ENCODE results near the gene AKR7A3. TPM values are rescaled to one million over a fixed set of nuclear protein-coding genes. Genes with fewer than 3 reads are reported as not detected.

The AKR7A3 gene
- total RNA-seq, 2 experiments from 2014 or later: 0.37 to 0.52 TPM

- Mint-ChIP-seq H3K9me3 (no peaks in the 10 kb centered on the region), H3K27ac (no peak overlapping the region), H3K36me3 (no peaks in the 10 kb centered on the region), H3K4me1 (no peaks in the 10 kb centered on the region), H3K4me3 (no peak overlapping the region), H3K27me3 (no peaks in the 10 kb centered on the region)
- DNase-seq: no peak
Observed at GRCh38 chr1:19325958-19326747, 37.6 kb upstream of the AKR7A3 start.

GRCh38 chr1:19325368-19325957, 36.9 kb upstream of the AKR7A3 start:
- no peaks in the 10 kb centered on the region for H3K9me3 Mint-ChIP-seq
- no peak for DNase-seq
- H3K4me1 Mint-ChIP-seq: no peaks in the 10 kb centered on the region
- H3K27me3 Mint-ChIP-seq: no peaks in the 10 kb centered on the region
- no peaks in the 10 kb centered on the region for H3K36me3 Mint-ChIP-seq
- no peak overlapping the region for H3K4me3 Mint-ChIP-seq
- H3K27ac Mint-ChIP-seq: no peak overlapping the region

GRCh38 chr1:19324665-19324990, 36.1 kb upstream of the AKR7A3 start:
- Mint-ChIP-seq H3K27ac (no peak overlapping the region), H3K27me3 (no peaks in the 10 kb centered on the region), H3K4me1 (no peaks in the 10 kb centered on the region), H3K9me3 (no peaks in the 10 kb centered on the region), H3K4me3 (no peak overlapping the region), H3K36me3 (no peaks in the 10 kb centered on the region)
- DNase-seq: no peak

- Mint-ChIP-seq H3K36me3 (no peaks in the 10 kb centered on the region), H3K9me3 (no peaks in the 10 kb centered on the region), H3K4me1 (no peaks in the 10 kb centered on the region), H3K27ac (no peak overlapping the region), H3K4me3 (no peak overlapping the region), H3K27me3 (no peaks in the 10 kb centered on the region)
- DNase-seq: no peak
Observed at GRCh38 chr1:19323987-19324664, 35.6 kb upstream of the AKR7A3 start.

GRCh38 chr1:19322481-19322880, 33.9 kb upstream of the AKR7A3 start:
- H3K9me3 Mint-ChIP-seq: no peaks in the 10 kb centered on the region
- H3K4me3 Mint-ChIP-seq: no peak overlapping the region
- no peaks in the 10 kb centered on the region for H3K4me1 Mint-ChIP-seq
- H3K27me3 Mint-ChIP-seq: no peaks in the 10 kb centered on the region
- no peak overlapping the region for H3K27ac Mint-ChIP-seq
- DNase-seq: no peak
- H3K36me3 Mint-ChIP-seq: no peaks in the 10 kb centered on the region

GRCh38 chr1:19321071-19321470, 32.5 kb upstream of the AKR7A3 start:
- Mint-ChIP-seq H3K36me3 (no peaks in the 10 kb centered on the region), H3K27ac (no peak overlapping the region), H3K9me3 (no peaks in the 10 kb centered on the region), H3K27me3 (no peaks in the 10 kb centered on the region), H3K4me1 (no peaks in the 10 kb centered on the region), H3K4me3 (no peak overlapping the region)
- DNase-seq: no peak

- no peak for DNase-seq
- Mint-ChIP-seq H3K4me1 (peaks cover 11% of the 10 kb centered on the region), H3K36me3 (no peaks in the 10 kb centered on the region), H3K9me3 (no peaks in the 10 kb centered on the region), H3K27me3 (no peaks in the 10 kb centered on the region), H3K4me3 (no peak overlapping the region), H3K27ac (no peak overlapping the region)
Observed at GRCh38 chr1:19319196-19319595, 30.6 kb upstream of the AKR7A3 start.

- no peak for DNase-seq
- Mint-ChIP-seq H3K27me3 (no peaks in the 10 kb centered on the region), H3K4me3 (no peak overlapping the region), H3K4me1 (peaks cover 25% of the 10 kb centered on the region), H3K36me3 (no peaks in the 10 kb centered on the region), H3K27ac (no peak overlapping the region), H3K9me3 (no peaks in the 10 kb centered on the region)
Observed at GRCh38 chr1:19317126-19317910, 28.7 kb upstream of the AKR7A3 start.

- no peak overlapping the region for H3K27ac Mint-ChIP-seq
- no peaks in the 10 kb centered on the region for H3K9me3 Mint-ChIP-seq
- peaks cover 30% of the 10 kb centered on the region for H3K4me1 Mint-ChIP-seq
- no peaks in the 10 kb centered on the region for H3K27me3 Mint-ChIP-seq
- H3K36me3 Mint-ChIP-seq: no peaks in the 10 kb centered on the region
- no peak for DNase-seq
- no peak overlapping the region for H3K4me3 Mint-ChIP-seq
Observed at GRCh38 chr1:19315378-19316198, 27.0 kb upstream of the AKR7A3 start.

GRCh38 chr1:19313961-19314882, 25.7 kb upstream of the AKR7A3 start:
- H3K4me1 Mint-ChIP-seq: peaks cover 34% of the 10 kb centered on the region
- no peak for DNase-seq

GRCh38 chr1:19313636-19313959, 25.0 kb upstream of the AKR7A3 start:
- H3K9me3 Mint-ChIP-seq: no peaks in the 10 kb centered on the region
- H3K27me3 Mint-ChIP-seq: no peaks in the 10 kb centered on the region
- peak overlapping the region; percentile 80 for H3K4me3 Mint-ChIP-seq
- H3K27ac Mint-ChIP-seq: peak overlapping the region; percentile 52
- no peaks in the 10 kb centered on the region for H3K36me3 Mint-ChIP-seq
- DNase-seq: no peak
- H3K4me1 Mint-ChIP-seq: peaks cover 34% of the 10 kb centered on the region

More at GRCh38 chr1:19313961-19314882, 25.7 kb upstream of the AKR7A3 start:
- no peaks in the 10 kb centered on the region for H3K27me3 Mint-ChIP-seq
- no peak overlapping the region for H3K4me3 Mint-ChIP-seq
- H3K27ac Mint-ChIP-seq: no peak overlapping the region
- H3K36me3 Mint-ChIP-seq: no peaks in the 10 kb centered on the region
- no peaks in the 10 kb centered on the region for H3K9me3 Mint-ChIP-seq

GRCh38 chr1:19312782-19313635, 24.4 kb upstream of the AKR7A3 start:
- peak overlapping the region; percentile 80 for H3K4me3 Mint-ChIP-seq
- H3K4me1 Mint-ChIP-seq: peaks cover 34% of the 10 kb centered on the region
- H3K27ac Mint-ChIP-seq: peak overlapping the region; percentile 52
- no peaks in the 10 kb centered on the region for H3K9me3 Mint-ChIP-seq
- no peak for DNase-seq
- H3K36me3 Mint-ChIP-seq: no peaks in the 10 kb centered on the region
- no peaks in the 10 kb centered on the region for H3K27me3 Mint-ChIP-seq

All from activated naive CD8-positive, alpha-beta T cell treated with anti-CD3 and anti-CD28 coated beads for 36 hours (primary cell).